Activated CD4-positive, alpha-beta T cell treated with anti-CD3 and anti-CD28 coated beads, Interleukin-2, Interleukin-4, amounts not matched to agents 100 ng/mL and 50 ng/mL, durations not matched to agents 16 hours and 8 hours (primary cell): ENCODE data around the gene ERICH2.

Experiments used
- DNase-seq: peaks from one replicate; pipeline ENCODE4 v3.0.0-alpha.2; 2020; ENCODE audit warnings: low spot score

ERICH2 gene

GRCh38 chr2:170843656-170844055 is 73.5 kb downstream of the ERICH2 start:
- DNase-seq: peak; percentile 46

- no peak for DNase-seq
Observed at GRCh38 chr2:170845343-170845742, 75.2 kb downstream of the ERICH2 start.

GRCh38 chr2:170846314-170846713 is 76.1 kb downstream of the ERICH2 start:
- DNase-seq: no peak

- no peak for DNase-seq
Observed at GRCh38 chr2:170847716-170848115, 77.5 kb downstream of the ERICH2 start.
